Measurements from ENCODE around the gene ERP44.
"Not testable (repeated sequence)": the region's sequence is repeated elsewhere in the genome, so short reads cannot be mapped to it uniquely, and the experiment has no call there.

ERP44 gene

DNA sequence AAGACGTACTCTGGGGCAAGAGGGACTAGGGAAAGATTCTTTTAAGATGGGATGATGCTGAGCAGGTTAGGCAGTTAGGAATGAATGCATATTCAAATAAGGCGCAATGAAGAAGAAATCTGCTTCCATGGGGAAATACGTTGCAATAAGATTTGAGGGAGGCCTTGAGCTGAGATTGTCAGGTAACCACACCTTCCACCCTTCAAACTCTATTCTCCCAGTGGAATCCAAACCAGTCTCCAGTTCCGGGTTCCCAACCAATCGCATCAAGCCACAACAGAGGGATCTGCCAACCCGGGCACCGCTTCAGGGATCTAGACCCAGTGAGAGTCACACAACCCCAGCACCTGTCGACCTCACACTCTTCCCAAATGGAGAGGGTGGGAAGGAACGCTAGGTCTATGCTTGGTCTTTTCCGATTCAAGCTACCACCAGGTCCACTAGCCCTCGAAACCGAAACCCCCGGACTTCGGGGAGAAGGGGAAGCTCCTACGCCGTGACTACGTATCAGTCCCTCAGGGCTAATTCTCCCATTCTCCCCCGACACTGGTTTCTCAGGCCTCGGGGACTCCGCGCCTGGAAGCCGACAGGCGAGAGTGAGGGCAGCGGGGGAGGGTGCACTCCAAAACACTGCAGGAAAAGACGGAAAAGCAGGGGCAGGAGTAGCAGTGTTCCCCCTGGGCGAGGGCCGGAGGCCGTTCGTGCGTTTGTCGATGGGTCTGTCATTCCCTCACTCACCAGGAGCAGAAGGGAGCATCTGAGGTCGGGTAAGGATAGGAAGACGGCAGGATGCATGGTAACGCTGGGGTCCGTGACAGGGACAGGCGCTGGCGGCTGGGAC lies 534 bp downstream of the ERP44 start:
- no peak for DNase-seq (ENCODE audit: insufficient read length)
- FAIRE-seq: peak; percentile 81
- TF ChIP-seq TAF1 (IDR thresholded peaks at IDR 0.05; ENCODE audit: borderline replicate concordance, low read depth, low read length) (0 out of 2 replicates have a peak, but pooled peaks have one; percentile 29), POLR2A (IDR thresholded peaks at IDR 0.05; ENCODE audit: low read depth, low read length) (no peak), POLR2AphosphoS5 (IDR thresholded peaks at IDR 0.05; ENCODE audit: low read depth, low read length) (no peak)

DNA sequence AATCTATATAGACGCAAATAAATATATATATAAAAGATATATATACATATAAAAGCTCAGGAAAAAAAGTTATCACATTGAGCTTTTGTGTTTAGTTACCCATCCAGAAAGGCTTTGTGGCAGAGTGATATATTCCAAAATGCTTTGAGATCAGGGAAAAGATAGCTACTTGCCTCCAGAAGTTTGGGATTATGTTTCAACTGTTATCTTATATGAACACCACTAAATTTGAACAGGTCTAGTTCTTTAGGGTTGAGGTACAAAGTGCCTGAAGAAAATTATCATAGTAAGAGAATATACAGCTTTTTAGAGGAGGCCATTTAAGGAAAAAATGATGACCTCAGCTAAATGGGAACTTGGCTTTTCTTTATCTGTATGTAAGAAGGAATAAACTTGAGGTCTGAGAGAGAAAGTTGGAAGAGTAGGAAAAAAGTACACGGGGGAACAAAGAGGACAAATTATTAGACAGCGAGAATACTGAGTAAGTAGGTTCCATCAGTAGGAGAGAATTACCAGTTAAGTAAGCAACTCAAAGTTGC lies 2.4 kb downstream of the ERP44 start:
- no peak for TF ChIP-seq POLR2A (IDR thresholded peaks at IDR 0.05; ENCODE audit: low read depth, low read length)
- no peak for TF ChIP-seq TAF1 (IDR thresholded peaks at IDR 0.05; ENCODE audit: borderline replicate concordance, low read depth, low read length)
- TF ChIP-seq POLR2AphosphoS5 (IDR thresholded peaks at IDR 0.05; ENCODE audit: low read depth, low read length): no peak
- FAIRE-seq (no peak), DNase-seq (ENCODE audit: insufficient read length) (no peak)

- FAIRE-seq; DNase-seq (ENCODE audit: insufficient read length): not testable (repeated sequence)
Measured at GRCh38 chr9:100094411-100094810, 4.4 kb downstream of the ERP44 start.

- TF ChIP-seq POLR2AphosphoS5 (IDR thresholded peaks at IDR 0.05; ENCODE audit: low read depth, low read length): no peak
- DNase-seq (ENCODE audit: insufficient read length) (no peak), FAIRE-seq (no peak)
Measured at GRCh38 chr9:100092066-100092465, 6.7 kb downstream of the ERP44 start.

- FAIRE-seq (no peak), DNase-seq (ENCODE audit: insufficient read length) (no peak)
- TF ChIP-seq TAF1 (IDR thresholded peaks at IDR 0.05; ENCODE audit: borderline replicate concordance, low read depth, low read length) (no peak), POLR2AphosphoS5 (IDR thresholded peaks at IDR 0.05; ENCODE audit: low read depth, low read length) (no peak), POLR2A (IDR thresholded peaks at IDR 0.05; ENCODE audit: low read depth, low read length) (no peak)
Measured at GRCh38 chr9:100091650-100092049, 7.2 kb downstream of the ERP44 start.

DNA sequence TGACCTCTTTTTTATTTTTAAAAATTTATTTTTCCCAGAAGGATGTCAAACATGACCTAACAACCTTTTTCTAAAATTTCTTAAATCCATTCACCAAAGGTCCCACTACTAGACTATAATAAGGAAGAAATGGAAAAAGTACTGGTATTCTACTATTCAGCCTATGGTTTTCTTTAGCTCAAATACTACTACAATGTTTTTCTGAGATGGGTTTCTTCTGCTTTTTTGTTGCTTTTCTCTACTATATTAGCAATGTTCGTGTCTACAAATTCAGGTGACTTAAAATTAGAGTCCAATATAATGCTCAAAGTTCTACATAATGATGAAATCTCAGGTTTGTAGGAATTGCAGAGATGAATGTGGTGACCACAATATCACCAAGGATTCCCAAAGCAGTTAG lies 7.9 kb downstream of the ERP44 start:
- TF ChIP-seq POLR2AphosphoS5 (IDR thresholded peaks at IDR 0.05; ENCODE audit: low read depth, low read length): no peak
- no peak for TF ChIP-seq TAF1 (IDR thresholded peaks at IDR 0.05; ENCODE audit: borderline replicate concordance, low read depth, low read length)
- TF ChIP-seq POLR2A (IDR thresholded peaks at IDR 0.05; ENCODE audit: low read depth, low read length): no peak
- FAIRE-seq (no peak), DNase-seq (ENCODE audit: insufficient read length) (no peak)

DNA sequence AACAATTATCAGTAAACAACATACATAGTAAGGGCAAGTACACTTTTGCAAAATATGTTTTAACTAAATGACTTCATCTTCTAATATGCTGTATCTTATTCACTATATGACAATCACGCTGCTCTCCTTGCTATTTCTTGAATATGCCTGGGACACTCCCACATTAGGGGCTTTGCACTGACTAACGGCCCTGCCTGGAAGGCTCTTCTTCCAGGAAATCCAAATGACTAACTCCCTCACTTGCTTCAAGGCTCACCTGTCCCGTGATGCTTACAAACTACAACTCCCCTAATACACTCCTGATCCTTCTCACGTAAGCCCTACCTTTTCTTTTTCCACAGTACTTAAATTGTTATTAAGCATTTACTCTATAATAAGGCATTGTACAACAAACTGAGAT lies 10.6 kb downstream of the ERP44 start:
- TF ChIP-seq POLR2A (IDR thresholded peaks at IDR 0.05; ENCODE audit: low read depth, low read length) (no peak), TAF1 (IDR thresholded peaks at IDR 0.05; ENCODE audit: borderline replicate concordance, low read depth, low read length) (no peak), POLR2AphosphoS5 (IDR thresholded peaks at IDR 0.05; ENCODE audit: low read depth, low read length) (no peak)
- FAIRE-seq: no peak
- no peak for DNase-seq (ENCODE audit: insufficient read length)

- DNase-seq (ENCODE audit: insufficient read length) (no peak), FAIRE-seq (no peak)
- no peak for TF ChIP-seq POLR2AphosphoS5 (IDR thresholded peaks at IDR 0.05; ENCODE audit: low read depth, low read length)
- no peak for TF ChIP-seq TAF1 (IDR thresholded peaks at IDR 0.05; ENCODE audit: borderline replicate concordance, low read depth, low read length)
- no peak for TF ChIP-seq POLR2A (IDR thresholded peaks at IDR 0.05; ENCODE audit: low read depth, low read length)
Measured at GRCh38 chr9:100087218-100087617, 11.6 kb downstream of the ERP44 start.

GRCh38 chr9:100086097-100086635 lies 12.6 kb downstream of the ERP44 start:
- TF ChIP-seq TAF1 (IDR thresholded peaks at IDR 0.05; ENCODE audit: borderline replicate concordance, low read depth, low read length) (no peak), POLR2A (IDR thresholded peaks at IDR 0.05; ENCODE audit: low read depth, low read length) (no peak), POLR2AphosphoS5 (IDR thresholded peaks at IDR 0.05; ENCODE audit: low read depth, low read length) (no peak)
- DNase-seq (ENCODE audit: insufficient read length): no peak
- no peak for FAIRE-seq

GRCh38 chr9:100084734-100085133 lies 14.1 kb downstream of the ERP44 start:
- DNase-seq (ENCODE audit: insufficient read length) (no peak), FAIRE-seq (peak; percentile 94)
- no peak for TF ChIP-seq TAF1 (IDR thresholded peaks at IDR 0.05; ENCODE audit: borderline replicate concordance, low read depth, low read length)
- TF ChIP-seq POLR2AphosphoS5 (IDR thresholded peaks at IDR 0.05; ENCODE audit: low read depth, low read length): no peak
- no peak for TF ChIP-seq POLR2A (IDR thresholded peaks at IDR 0.05; ENCODE audit: low read depth, low read length)

DNA sequence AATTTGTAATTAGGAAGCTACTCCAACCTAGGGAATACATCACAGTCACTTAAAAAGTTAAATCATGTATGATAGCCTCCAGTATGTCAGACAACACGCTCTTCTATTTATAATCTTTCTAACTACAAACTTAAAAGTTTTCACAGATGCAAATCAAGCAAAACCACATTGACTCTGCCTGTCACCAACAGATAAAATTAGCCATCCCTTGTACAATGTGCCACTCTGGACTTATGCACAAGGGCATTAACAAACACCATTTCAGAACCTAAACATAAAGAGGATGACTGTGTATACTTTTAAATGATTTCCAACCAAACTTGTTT lies 14.7 kb downstream of the ERP44 start:
- no peak for DNase-seq (ENCODE audit: insufficient read length)
- FAIRE-seq: peak; percentile 87
- no peak for TF ChIP-seq POLR2AphosphoS5 (IDR thresholded peaks at IDR 0.05; ENCODE audit: low read depth, low read length)
- no peak for TF ChIP-seq POLR2A (IDR thresholded peaks at IDR 0.05; ENCODE audit: low read depth, low read length)
- no peak for TF ChIP-seq TAF1 (IDR thresholded peaks at IDR 0.05; ENCODE audit: borderline replicate concordance, low read depth, low read length)

GRCh38 chr9:100083448-100084127 lies 15.2 kb downstream of the ERP44 start:
- DNase-seq (ENCODE audit: insufficient read length): no peak
- TF ChIP-seq POLR2A (IDR thresholded peaks at IDR 0.05; ENCODE audit: low read depth, low read length) (no peak), POLR2AphosphoS5 (IDR thresholded peaks at IDR 0.05; ENCODE audit: low read depth, low read length) (no peak), TAF1 (IDR thresholded peaks at IDR 0.05; ENCODE audit: borderline replicate concordance, low read depth, low read length) (no peak)
- FAIRE-seq: no peak
